Neural cell (in vitro differentiated cells): ENCODE results near the gene PLEKHA7. TPM values are rescaled to one million over a fixed set of nuclear protein-coding genes. Genes with fewer than 3 reads are reported as not detected.

Experiments used
- H2AFZ ChIP-seq: fragments of 200-600, 300-800 bp; sonication (generic), shearing (Covaris generic); 2 replicates; pipeline ENCODE4 v1.6.0; 2014; ENCODE audit warnings: low read depth, mild to moderate bottlenecking, antibody characterized with exemption, low read length, moderate library complexity
- H3F3A ChIP-seq: fragments of 200-600 bp; shearing (Covaris generic); 2 replicates; pipeline ENCODE4 v1.6.1; 2016; ENCODE audit warnings: mild to moderate bottlenecking, moderate library complexity, mixed read lengths, antibody characterized with exemption, low read length; ENCODE audit not compliant: insufficient read depth, poor library complexity, severe bottlenecking
- H3K27ac ChIP-seq: fragments of 200-600, 300-800 bp; sonication (generic), shearing (Covaris generic); 2 replicates; pipeline ENCODE4 v1.5.1; 2014; ENCODE audit warnings: mild to moderate bottlenecking, low read length, moderate library complexity
- H3K27me3 ChIP-seq: fragments of 300-800, 200-600 bp; sonication (generic), shearing (Covaris generic); 2 replicates; pipeline ENCODE4 v1.6.0; 2014; ENCODE audit warnings: mild to moderate bottlenecking, low read depth, low read length, moderate library complexity; ENCODE audit not compliant: insufficient read depth
- H3K36me3 ChIP-seq: fragments of 300-800, 200-600 bp; sonication (generic), shearing (Covaris generic); 2 replicates; pipeline ENCODE4 v1.5.1; 2014; ENCODE audit warnings: mild to moderate bottlenecking, antibody characterized with exemption, low read length, moderate library complexity; ENCODE audit not compliant: insufficient read depth
- H3K4me2 ChIP-seq: fragments of 300-800, 200-600 bp; sonication (generic), shearing (Covaris generic); 2 replicates; pipeline ENCODE4 v1.6.0; 2014; ENCODE audit warnings: mild to moderate bottlenecking, low read length
- H3K4me3 ChIP-seq: fragments of 300-800, 200-600 bp; sonication (generic), shearing (Covaris generic); 2 replicates; pipeline ENCODE4 v1.5.1; 2014; ENCODE audit warnings: mild to moderate bottlenecking, low read length, moderate library complexity
- H3K79me2 ChIP-seq: fragments of 200-600 bp; shearing (Covaris generic); replicated peaks from 2 replicates; pipeline ENCODE4 v1.6.0; 2014; ENCODE audit warnings: mild to moderate bottlenecking, low read length, moderate library complexity; ENCODE audit not compliant: insufficient read depth
- H3K9ac ChIP-seq: fragments of 300-800, 200-600 bp; sonication (generic), shearing (Covaris generic); 2 replicates; pipeline ENCODE4 v1.6.1; 2016; ENCODE audit warnings: mild to moderate bottlenecking, low read length, mixed read lengths
- H3K9me2 ChIP-seq: fragments of 200-600 bp; shearing (Covaris generic); 2 replicates; pipeline ENCODE4 v1.6.1; 2016; ENCODE audit warnings: mild to moderate bottlenecking, low read length, mixed read lengths; ENCODE audit not compliant: insufficient read depth
- H3K9me3 ChIP-seq: fragments of 200-600, 300-800 bp; sonication (generic), shearing (Covaris generic); 2 replicates; pipeline ENCODE4 v1.6.1; 2016; ENCODE audit warnings: mild to moderate bottlenecking, mixed run types, low read length, moderate library complexity, mixed read lengths
- H4K20me1 ChIP-seq: fragments of 200-600 bp; shearing (Covaris generic); 2 replicates; pipeline ENCODE4 v1.6.1; 2016; ENCODE audit warnings: mild to moderate bottlenecking, mixed run types; ENCODE audit not compliant: insufficient read depth
- CTCF ChIP-seq: fragments of 450-650 bp; IDR thresholded peaks from 2 replicates; pipeline ENCODE4 v1.5.1; 2014; ENCODE audit warnings: antibody characterized with exemption, mild to moderate bottlenecking, moderate library complexity; ENCODE audit not compliant: poor library complexity, severe bottlenecking
- EP300 ChIP-seq: fragments of 450-650 bp; conservative IDR thresholded peaks from 2 replicates; pipeline ENCODE4 v1.6.1; 2014; ENCODE audit warnings: antibody characterized with exemption, mild to moderate bottlenecking, moderate library complexity; ENCODE audit not compliant: poor library complexity, severe bottlenecking
- EZH2 ChIP-seq: fragments of 200-600, 300-800 bp; shearing (Covaris generic), sonication (generic); IDR thresholded peaks from 2 replicates; pipeline ENCODE4 v1.6.1; 2014; ENCODE audit warnings: antibody characterized with exemption, low read length, borderline replicate concordance, mild to moderate bottlenecking; ENCODE audit not compliant: insufficient read depth, poor library complexity, severe bottlenecking
- MXI1 ChIP-seq: fragments of 450-650 bp; conservative IDR thresholded peaks from 2 replicates; pipeline ENCODE4 v1.6.1; 2014; ENCODE audit warnings: antibody characterized with exemption, mild to moderate bottlenecking; ENCODE audit not compliant: poor library complexity, severe bottlenecking
- POLR2AphosphoS5 ChIP-seq: IDR thresholded peaks from 2 replicates; pipeline ENCODE4 v1.6.1; 2012
- RAD21 ChIP-seq: fragments of 450-650 bp; conservative IDR thresholded peaks from 2 replicates; pipeline ENCODE4 v1.6.1; 2014; ENCODE audit warnings: antibody characterized with exemption, mild to moderate bottlenecking, moderate library complexity
- REST ChIP-seq: IDR thresholded peaks from 2 replicates; pipeline ENCODE4 v1.6.1; 2012; ENCODE audit warnings: borderline replicate concordance
- SMC3 ChIP-seq: fragments of 450-650 bp; conservative IDR thresholded peaks from 2 replicates; pipeline ENCODE4 v1.6.1; 2014; ENCODE audit warnings: antibody characterized with exemption, mild to moderate bottlenecking, moderate library complexity; ENCODE audit not compliant: poor library complexity
- TAF1 ChIP-seq: IDR thresholded peaks from 2 replicates; pipeline ENCODE4 v1.6.1; 2012; ENCODE audit warnings: low read depth
- polyA plus RNA-seq: library from polyadenylated mRNA; depleted of rRNA; stranded (reverse); fragments of >200 nt; gene quantifications from 2 replicates; pipeline ENCODE4 v1.2.3, GENCODE V29; 2014

PLEKHA7 gene
- polyA plus RNA-seq, 1 donor from 2014 or later, result 45.7 TPM

- Histone ChIP-seq H3K27ac (no peak overlapping the region), H3K4me2 (no peak overlapping the region), H3K9me3 (no peaks in the 10 kb centered on the region), H4K20me1 (no peaks in the 10 kb centered on the region), H3K79me2 (no peaks in the 10 kb centered on the region), H3K4me3 (no peak overlapping the region), H3F3A (no peaks in the 10 kb centered on the region), H3K9ac (no peak overlapping the region), H2AFZ (no peak overlapping the region), H3K9me2 (no peaks in the 10 kb centered on the region), H3K27me3 (no peaks in the 10 kb centered on the region), H3K36me3 (no peaks in the 10 kb centered on the region)
- TF ChIP-seq MXI1 (no peak), EP300 (no peak), EZH2 (no peak), CTCF (no peak), TAF1 (no peak), SMC3 (no peak), REST (no peak), POLR2AphosphoS5 (no peak), RAD21 (no peak)
These were observed 31.4 kb downstream of the PLEKHA7 start for GRCh38 chr11:16982809-16983208.

GRCh38 chr11:16982256-16982671 is 31.9 kb downstream of the PLEKHA7 start:
- no peaks in the 10 kb centered on the region for H3K36me3 ChIP-seq
- no peaks in the 10 kb centered on the region for H3K9me3 ChIP-seq
- no peaks in the 10 kb centered on the region for H3K79me2 ChIP-seq
- no peak overlapping the region for H3K4me3 ChIP-seq
- no peaks in the 10 kb centered on the region for H3K27me3 ChIP-seq
- H3K9ac ChIP-seq, result no peak overlapping the region
- no peak overlapping the region for H2AFZ ChIP-seq
- H3K9me2 ChIP-seq, result no peaks in the 10 kb centered on the region
- H3K4me2 ChIP-seq, result no peak overlapping the region
- no peaks in the 10 kb centered on the region for H3F3A ChIP-seq
- H4K20me1 ChIP-seq, result no peaks in the 10 kb centered on the region
- H3K27ac ChIP-seq, result no peak overlapping the region
- TF ChIP-seq EZH2, result no peak
- no peak for TF ChIP-seq CTCF
- no peak for TF ChIP-seq EP300
